Activated T-cell treated with anti-CD3 and anti-CD28 coated beads for 1 hour (primary cell): Measurements from ENCODE around the gene OR5C1.
"Not testable (repeated sequence)": the region's sequence is repeated elsewhere in the genome, so short reads cannot be mapped to it uniquely, and the experiment has no call there.

Experiments
- DNase-seq: peaks from one replicate; pipeline ENCODE4 v3.0.0-alpha.2; 2020; ENCODE audit warnings: low read depth

Gene OR5C1

GRCh38 chr9:122810306-122810946 is 21.7 kb downstream of the OR5C1 start:
- peak; percentile 72 for DNase-seq

GRCh38 chr9:122812736-122813135 is 24.0 kb downstream of the OR5C1 start:
- DNase-seq = no peak

- DNase-seq = no peak
Observed at GRCh38 chr9:122814545-122814944, 25.8 kb downstream of the OR5C1 start.

DNA sequence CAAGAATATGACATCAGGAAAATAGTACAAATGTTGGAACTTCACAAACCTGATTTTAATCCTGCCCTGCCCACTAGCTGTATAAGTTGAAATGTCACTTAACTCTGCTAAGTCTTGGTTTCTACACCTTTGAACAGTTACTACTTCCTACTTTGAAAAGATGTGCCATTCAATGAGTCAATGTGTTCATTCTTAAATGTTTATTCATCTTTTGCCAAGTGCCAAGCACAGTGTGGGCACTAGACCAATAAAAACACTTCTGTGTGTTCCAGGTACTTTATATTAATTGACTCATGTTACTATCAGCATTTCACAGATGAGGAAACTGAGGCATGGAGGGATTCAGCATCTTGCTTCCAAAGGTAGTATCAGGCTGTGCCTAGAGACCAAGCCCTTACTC is 26.8 kb downstream of the OR5C1 start:
- no peak for DNase-seq

GRCh38 chr9:122816163-122816867 is 27.6 kb downstream of the OR5C1 start:
- peak; percentile 27 for DNase-seq

DNA sequence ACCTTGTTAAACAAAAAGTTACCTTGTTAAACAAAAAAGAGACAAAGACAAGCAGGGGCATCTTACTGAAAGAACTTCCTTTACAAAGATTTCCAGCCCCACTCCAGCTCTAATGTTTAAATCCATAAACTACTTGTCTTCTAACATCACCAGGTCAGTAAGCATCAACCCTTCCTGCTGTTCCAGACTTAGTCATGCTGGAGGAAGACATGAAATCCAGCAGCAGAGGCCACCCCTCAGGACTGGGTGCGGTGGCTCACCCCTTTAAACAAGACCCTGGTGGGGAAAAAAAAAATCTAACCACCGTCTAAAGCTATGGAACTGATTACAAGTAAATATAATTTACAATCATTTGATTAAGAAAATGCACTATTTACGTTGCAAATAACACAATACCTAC is 30.6 kb downstream of the OR5C1 start:
- no peak for DNase-seq

- DNase-seq = no peak
Observed at GRCh38 chr9:122819791-122820489, 31.2 kb downstream of the OR5C1 start.

DNA sequence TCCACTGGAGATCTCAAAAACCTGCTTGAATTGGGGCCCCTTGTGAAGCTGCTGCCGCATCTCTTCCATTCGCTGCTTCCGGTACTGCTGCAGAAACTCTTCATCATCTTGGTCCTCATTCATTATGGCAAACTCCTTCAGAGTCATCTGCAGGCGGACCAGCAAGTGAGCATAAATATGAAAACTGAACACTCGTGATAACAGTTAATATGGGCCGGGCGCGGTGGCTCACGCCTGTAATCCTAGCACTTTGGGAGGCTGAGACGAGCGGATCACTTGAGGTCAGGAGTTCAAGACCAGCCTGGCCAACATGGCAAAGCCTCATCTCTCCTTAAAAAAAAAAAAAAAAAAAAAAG is 31.7 kb downstream of the OR5C1 start:
- DNase-seq = no peak

- DNase-seq = no peak
Observed at GRCh38 chr9:122821278-122821943, 32.7 kb downstream of the OR5C1 start.

GRCh38 chr9:122822056-122822455 is 33.3 kb downstream of the OR5C1 start:
- DNase-seq = no peak

- no peak for DNase-seq
Observed at GRCh38 chr9:122822938-122823337, 34.2 kb downstream of the OR5C1 start.

DNA sequence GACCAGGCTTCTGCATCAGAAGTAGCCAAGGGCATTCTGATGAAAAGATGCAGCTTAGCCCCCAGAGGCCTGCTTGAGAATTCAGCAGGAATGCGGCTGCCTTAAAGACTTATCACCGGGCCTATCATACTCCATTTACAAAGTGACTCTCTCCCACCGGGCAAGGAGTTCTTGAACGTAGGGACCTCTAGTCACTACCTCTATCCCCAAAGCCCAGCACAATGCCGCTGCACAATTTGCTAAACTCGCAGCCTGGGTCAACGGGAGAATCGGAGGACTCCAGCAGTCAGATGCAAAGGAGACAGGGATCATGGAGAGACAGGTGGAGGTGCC is 39.0 kb downstream of the OR5C1 start:
- no peak for DNase-seq

DNA sequence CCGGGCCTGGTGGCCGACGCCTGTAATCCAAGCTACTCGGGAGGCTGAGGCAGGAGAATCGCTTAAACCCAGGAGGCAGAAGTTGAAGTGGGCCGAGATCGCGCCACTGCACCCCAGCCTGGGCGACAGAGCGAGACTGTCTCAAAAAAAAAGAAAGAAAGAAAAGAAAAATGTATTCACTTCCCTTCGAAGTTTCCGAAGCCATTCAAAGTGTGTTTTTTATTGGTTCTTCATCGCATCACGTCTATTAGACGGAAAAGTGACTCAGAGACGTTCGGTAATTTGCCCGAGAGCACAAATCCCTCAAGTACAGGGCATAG is 40.2 kb downstream of the OR5C1 start:
- not testable (repeated sequence) for DNase-seq

- no peak for DNase-seq
Observed at GRCh38 chr9:122832194-122832593, 43.5 kb downstream of the OR5C1 start.

- no peak for DNase-seq
Observed at GRCh38 chr9:122835313-122835731, 46.6 kb downstream of the OR5C1 start.

DNA sequence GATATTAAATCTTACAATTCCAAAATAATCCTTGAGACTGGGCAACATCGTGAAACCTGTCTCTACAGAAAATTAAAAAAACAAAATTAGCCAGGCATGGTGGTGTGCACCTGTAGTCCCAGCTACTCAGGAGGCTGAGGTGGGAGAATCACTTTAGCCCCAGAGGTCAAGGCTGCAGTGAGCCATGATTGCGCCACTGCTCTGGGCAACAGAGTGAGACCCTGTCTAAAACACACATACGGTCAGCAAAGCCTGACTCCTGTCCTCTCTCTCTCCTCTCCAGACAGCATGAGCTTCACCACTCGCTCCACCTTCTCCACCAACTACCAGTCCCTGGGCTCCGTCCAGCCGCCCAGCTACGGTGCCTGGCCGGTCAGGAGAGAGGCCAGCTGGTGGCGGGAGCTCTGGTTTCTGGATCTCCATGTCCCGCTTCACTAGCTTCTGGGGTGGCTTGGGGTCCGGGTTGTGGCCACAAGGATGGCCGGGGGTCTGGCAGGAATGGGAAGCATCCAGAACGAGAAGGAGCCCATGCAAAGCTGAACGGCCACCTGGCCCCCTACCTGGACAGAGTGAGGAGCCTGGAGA is 48.6 kb downstream of the OR5C1 start:
- DNase-seq = no peak

- not testable (repeated sequence) for DNase-seq
Observed at GRCh38 chr9:122838441-122838840, 49.7 kb downstream of the OR5C1 start.
